B cell (primary cell): Measurements from ENCODE around the gene TXNDC2.

Experiments
- EZH2 ChIP-seq: IDR thresholded peaks from 2 replicates; pipeline ENCODE4 v1.6.1; 2012; ENCODE audit warnings: borderline replicate concordance, low read depth, mild to moderate bottlenecking, moderate library complexity, low read length; ENCODE audit not compliant: insufficient read depth, poor library complexity, severe bottlenecking
- TF ChIP-seq, protein P1 (sequence below): fragments of 200-600 bp; IDR thresholded peaks from one replicate; pipeline ENCODE4 v1.8.0; 2022; ENCODE audit warnings: antibody characterized with exemption, mild to moderate bottlenecking

DNA sequence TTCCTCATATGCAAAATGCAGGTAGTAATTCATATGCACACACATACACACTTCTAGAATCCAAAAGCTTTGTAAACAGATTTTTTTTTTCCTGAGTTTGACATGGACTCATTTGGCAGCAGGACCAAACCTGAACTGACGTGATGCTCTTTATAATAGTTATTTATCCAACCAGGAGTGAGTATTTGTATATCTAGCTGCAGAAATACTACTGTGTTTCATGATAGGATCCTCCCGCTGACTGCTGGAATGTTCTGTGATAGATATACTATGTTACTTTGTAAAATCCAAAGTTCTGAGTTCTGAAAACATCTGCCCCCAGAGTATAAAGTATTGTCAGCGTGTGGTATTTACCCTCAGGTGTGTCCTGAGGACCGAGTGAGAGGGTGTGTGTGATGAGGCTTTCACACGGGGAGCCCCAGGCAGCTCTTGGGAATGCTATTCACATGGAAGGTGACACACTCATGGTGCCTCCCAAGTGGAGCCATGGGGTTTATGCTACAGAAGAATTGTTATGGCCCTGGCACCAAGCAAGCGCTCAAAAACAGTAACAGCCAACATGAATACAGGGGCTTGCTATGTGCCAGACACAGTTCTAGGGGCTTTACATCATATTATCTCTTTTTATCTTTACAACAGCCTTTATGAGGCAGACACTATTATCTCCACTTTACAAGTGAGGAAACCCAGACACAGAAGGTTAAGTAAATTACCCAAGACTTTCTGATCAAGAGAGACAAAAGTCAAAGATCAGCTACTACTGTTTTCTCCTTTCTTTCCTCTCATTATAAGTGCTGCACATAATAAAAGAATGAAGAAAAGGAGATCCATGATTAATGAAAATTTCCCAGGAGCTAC lies 16.7 kb upstream of the TXNDC2 start:
- TF ChIP-seq, protein P1, sequence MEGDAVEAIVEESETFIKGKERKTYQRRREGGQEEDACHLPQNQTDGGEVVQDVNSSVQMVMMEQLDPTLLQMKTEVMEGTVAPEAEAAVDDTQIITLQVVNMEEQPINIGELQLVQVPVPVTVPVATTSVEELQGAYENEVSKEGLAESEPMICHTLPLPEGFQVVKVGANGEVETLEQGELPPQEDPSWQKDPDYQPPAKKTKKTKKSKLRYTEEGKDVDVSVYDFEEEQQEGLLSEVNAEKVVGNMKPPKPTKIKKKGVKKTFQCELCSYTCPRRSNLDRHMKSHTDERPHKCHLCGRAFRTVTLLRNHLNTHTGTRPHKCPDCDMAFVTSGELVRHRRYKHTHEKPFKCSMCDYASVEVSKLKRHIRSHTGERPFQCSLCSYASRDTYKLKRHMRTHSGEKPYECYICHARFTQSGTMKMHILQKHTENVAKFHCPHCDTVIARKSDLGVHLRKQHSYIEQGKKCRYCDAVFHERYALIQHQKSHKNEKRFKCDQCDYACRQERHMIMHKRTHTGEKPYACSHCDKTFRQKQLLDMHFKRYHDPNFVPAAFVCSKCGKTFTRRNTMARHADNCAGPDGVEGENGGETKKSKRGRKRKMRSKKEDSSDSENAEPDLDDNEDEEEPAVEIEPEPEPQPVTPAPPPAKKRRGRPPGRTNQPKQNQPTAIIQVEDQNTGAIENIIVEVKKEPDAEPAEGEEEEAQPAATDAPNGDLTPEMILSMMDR: no peak
- no peak for TF ChIP-seq EZH2
